GM23338 (cell line): ENCODE data around the gene JAG2.

Experiments used
- CREB1 ChIP-seq: fragments of 250-450 bp; sonication (Bioruptor Pico); IDR thresholded peaks from 2 replicates; pipeline ENCODE4 v1.5.0; 2020; ENCODE audit warnings: low read depth, mild to moderate bottlenecking, moderate library complexity
- EZH2 ChIP-seq: fragments of 200-600 bp; sonication (generic); IDR thresholded peaks from one replicate; pipeline ENCODE4 v1.8.0; 2017; ENCODE audit warnings: antibody characterized with exemption, mild to moderate bottlenecking, low read depth; ENCODE audit not compliant: unreplicated experiment
- EZH2phosphoT487 ChIP-seq: fragments of 200-600 bp; sonication (generic); IDR thresholded peaks from one replicate; pipeline ENCODE4 v1.8.1; 2018; ENCODE audit warnings: antibody characterized with exemption; ENCODE audit not compliant: unreplicated experiment
- JUNB ChIP-seq: IDR thresholded peaks from one replicate; pipeline ENCODE4 v1.6.1; 2016; ENCODE audit warnings: antibody characterized with exemption; ENCODE audit not compliant: unreplicated experiment
- POLR2AphosphoS5 ChIP-seq: IDR thresholded peaks from 2 replicates; pipeline ENCODE4 v1.6.1; 2016; ENCODE audit warnings: antibody characterized with exemption, low read depth
- REST ChIP-seq: IDR thresholded peaks from one replicate; pipeline ENCODE4 v1.6.1; 2018; ENCODE audit warnings: antibody characterized with exemption; ENCODE audit not compliant: unreplicated experiment
- STAT1 ChIP-seq: IDR thresholded peaks from one replicate; pipeline ENCODE4 v1.6.1; 2016; ENCODE audit warnings: antibody characterized with exemption; ENCODE audit not compliant: unreplicated experiment
- ZNF114 ChIP-seq: fragments of 250-450 bp; sonication (Bioruptor Pico); IDR thresholded peaks from 2 replicates; pipeline ENCODE4 v1.5.0; 2020; ENCODE audit warnings: mild to moderate bottlenecking, moderate library complexity
- ZNF331 ChIP-seq: fragments of 250-450 bp; sonication (Bioruptor Pico); IDR thresholded peaks from 2 replicates; pipeline ENCODE4 v1.5.0; 2020; ENCODE audit warnings: low read depth, mild to moderate bottlenecking, moderate library complexity
- TF ChIP-seq, protein P1 (sequence below), 2 experiments: fragments of 200-600 bp in 1 of 2; sonication (generic) in 1 of 2; conservative IDR thresholded peaks; 2 replicates each; pipeline versions ENCODE4 v1.5.1 to v1.6.1; 2016 to 2017; ENCODE audit warnings: antibody characterized with exemption in 2 of 2, low read depth in 2 of 2, mild to moderate bottlenecking in 2 of 2, moderate library complexity in 1 of 2
- TF ChIP-seq, protein P2 (sequence below): IDR thresholded peaks from 2 replicates; pipeline ENCODE4 v1.6.1; 2016; ENCODE audit warnings: antibody characterized with exemption

DNA sequence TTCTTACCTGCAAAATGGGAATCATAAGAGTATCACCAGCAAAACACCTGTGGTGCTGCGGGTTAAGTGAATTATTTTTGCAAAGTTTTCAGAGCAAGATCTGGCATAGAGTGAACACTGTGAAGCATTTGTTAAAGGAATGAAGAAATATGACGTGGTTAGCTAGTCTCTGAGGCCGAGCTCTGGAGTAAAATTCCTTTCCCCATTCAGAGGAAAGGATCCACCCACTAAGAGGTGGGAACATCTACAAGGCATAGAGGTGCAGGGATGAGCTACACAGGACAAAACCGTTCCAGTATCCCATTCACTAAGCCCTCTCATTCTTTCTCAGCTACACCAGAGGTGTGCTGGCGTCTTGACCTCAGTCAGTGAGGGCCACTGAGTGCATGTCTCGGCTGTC is 48.5 kb downstream of the JAG2 start:
- TF ChIP-seq POLR2AphosphoS5 (no peak), EZH2 (no peak), EZH2phosphoT487 (no peak), REST (no peak), STAT1 (no peak), JUNB (no peak), CREB1 (CRISPR knock-in tag) (no peak), ZNF114 (no peak), ZNF331 (no peak)
- TF ChIP-seq, protein P1, sequence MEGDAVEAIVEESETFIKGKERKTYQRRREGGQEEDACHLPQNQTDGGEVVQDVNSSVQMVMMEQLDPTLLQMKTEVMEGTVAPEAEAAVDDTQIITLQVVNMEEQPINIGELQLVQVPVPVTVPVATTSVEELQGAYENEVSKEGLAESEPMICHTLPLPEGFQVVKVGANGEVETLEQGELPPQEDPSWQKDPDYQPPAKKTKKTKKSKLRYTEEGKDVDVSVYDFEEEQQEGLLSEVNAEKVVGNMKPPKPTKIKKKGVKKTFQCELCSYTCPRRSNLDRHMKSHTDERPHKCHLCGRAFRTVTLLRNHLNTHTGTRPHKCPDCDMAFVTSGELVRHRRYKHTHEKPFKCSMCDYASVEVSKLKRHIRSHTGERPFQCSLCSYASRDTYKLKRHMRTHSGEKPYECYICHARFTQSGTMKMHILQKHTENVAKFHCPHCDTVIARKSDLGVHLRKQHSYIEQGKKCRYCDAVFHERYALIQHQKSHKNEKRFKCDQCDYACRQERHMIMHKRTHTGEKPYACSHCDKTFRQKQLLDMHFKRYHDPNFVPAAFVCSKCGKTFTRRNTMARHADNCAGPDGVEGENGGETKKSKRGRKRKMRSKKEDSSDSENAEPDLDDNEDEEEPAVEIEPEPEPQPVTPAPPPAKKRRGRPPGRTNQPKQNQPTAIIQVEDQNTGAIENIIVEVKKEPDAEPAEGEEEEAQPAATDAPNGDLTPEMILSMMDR (conservative IDR thresholded peaks at IDR 0.05; ENCODE audit: low read depth in 2 of 2), result no peak
- TF ChIP-seq, protein P2, sequence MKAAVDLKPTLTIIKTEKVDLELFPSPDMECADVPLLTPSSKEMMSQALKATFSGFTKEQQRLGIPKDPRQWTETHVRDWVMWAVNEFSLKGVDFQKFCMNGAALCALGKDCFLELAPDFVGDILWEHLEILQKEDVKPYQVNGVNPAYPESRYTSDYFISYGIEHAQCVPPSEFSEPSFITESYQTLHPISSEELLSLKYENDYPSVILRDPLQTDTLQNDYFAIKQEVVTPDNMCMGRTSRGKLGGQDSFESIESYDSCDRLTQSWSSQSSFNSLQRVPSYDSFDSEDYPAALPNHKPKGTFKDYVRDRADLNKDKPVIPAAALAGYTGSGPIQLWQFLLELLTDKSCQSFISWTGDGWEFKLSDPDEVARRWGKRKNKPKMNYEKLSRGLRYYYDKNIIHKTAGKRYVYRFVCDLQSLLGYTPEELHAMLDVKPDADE, result no peak
